ENCODE results near the gene RPL29. TPM values are rescaled to one million over a fixed set of nuclear protein-coding genes. Genes with fewer than 3 reads are reported as not detected.

RPL29 gene
- total and polyA plus RNA-seq, 2 of the 8 experiments (the other 6 are each of a cell fraction or from before 2014, with no cell fraction given): 1,467 to 2,660 TPM

DNA sequence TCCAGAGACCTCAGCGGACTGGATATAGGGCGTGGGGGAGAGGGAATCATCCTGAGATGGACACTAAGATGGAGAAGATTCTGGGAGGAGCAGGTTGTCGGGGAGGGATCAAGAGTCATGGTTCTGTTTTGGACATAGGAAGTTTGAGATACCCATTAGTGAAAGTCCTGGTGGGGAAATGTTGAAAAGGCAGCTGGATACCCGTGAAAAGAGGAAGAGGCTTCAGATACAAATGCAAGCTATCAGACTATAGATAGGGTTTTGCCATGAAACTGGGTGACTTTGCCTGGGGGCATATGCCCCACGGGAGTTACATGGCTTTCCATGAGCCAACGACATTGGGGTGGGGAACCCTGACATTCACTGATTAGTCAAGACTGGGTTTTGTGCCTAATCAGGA lies 41.6 kb downstream of the RPL29 start (continued):
- no peak for TF ChIP-seq TCF12 (IDR thresholded peaks at IDR 0.05; ENCODE audit: low read depth, low read length)
- no peak for TF ChIP-seq ASH2L (IDR thresholded peaks at IDR 0.05; ENCODE audit: low read length)
- TF ChIP-seq EGR1 (IDR thresholded peaks at IDR 0.05; ENCODE audit: borderline replicate concordance, low read depth, low read length): no peak
- no peak for TF ChIP-seq JUN (IDR thresholded peaks at IDR 0.05; ENCODE audit: low read depth, low read length)
